HG02571 (cell line): ENCODE results near the gene CAMK4.
A peak's percentile ranks its signal among the peaks of the same experiment; 100 is the strongest.

ENCODE experiments used
- ATAC-seq: cut with Tn5 transposase; IDR thresholded peaks from one replicate; pipeline ENCODE4 v1.9.1; 2021; ENCODE audit warnings: mild to moderate bottlenecking, moderate library complexity; ENCODE audit not compliant: unreplicated experiment

The CAMK4 gene

GRCh38 chr5:111228520-111229220 lies 4.5 kb downstream of the CAMK4 start:
- no peak for ATAC-seq

GRCh38 chr5:111229221-111229835 lies 5.1 kb downstream of the CAMK4 start:
- no peak for ATAC-seq

GRCh38 chr5:111229871-111230810 lies 6.0 kb downstream of the CAMK4 start:
- ATAC-seq, result peak; percentile 36

GRCh38 chr5:111231119-111231518 lies 6.9 kb downstream of the CAMK4 start:
- no peak for ATAC-seq

GRCh38 chr5:111232311-111233051 lies 8.3 kb downstream of the CAMK4 start:
- no peak for ATAC-seq

- no peak for ATAC-seq
These were observed 8.8 kb downstream of the CAMK4 start for GRCh38 chr5:111233052-111233374.

- no peak for ATAC-seq
These were observed 9.9 kb downstream of the CAMK4 start for GRCh38 chr5:111234125-111234524.

- ATAC-seq, result no peak
These were observed 11.5 kb downstream of the CAMK4 start for GRCh38 chr5:111235635-111236034.

- ATAC-seq, result no peak
These were observed 12.2 kb downstream of the CAMK4 start for GRCh38 chr5:111236348-111236747.

GRCh38 chr5:111236995-111237394 lies 12.8 kb downstream of the CAMK4 start:
- ATAC-seq, result no peak

- no peak for ATAC-seq
These were observed 13.3 kb downstream of the CAMK4 start for GRCh38 chr5:111237470-111237869.

GRCh38 chr5:111238431-111239225 lies 14.4 kb downstream of the CAMK4 start:
- ATAC-seq, result no peak

GRCh38 chr5:111241696-111242095 lies 17.5 kb downstream of the CAMK4 start:
- no peak for ATAC-seq

GRCh38 chr5:111242606-111243005 lies 18.4 kb downstream of the CAMK4 start:
- ATAC-seq, result no peak

- no peak for ATAC-seq
These were observed 19.1 kb downstream of the CAMK4 start for GRCh38 chr5:111243318-111243717.

- no peak for ATAC-seq
These were observed 21.5 kb downstream of the CAMK4 start for GRCh38 chr5:111245654-111246053.

GRCh38 chr5:111246459-111246858 lies 22.3 kb downstream of the CAMK4 start:
- ATAC-seq, result no peak

- ATAC-seq, result no peak
These were observed 24.4 kb downstream of the CAMK4 start for GRCh38 chr5:111248571-111248970.

GRCh38 chr5:111251921-111252320 lies 27.7 kb downstream of the CAMK4 start:
- no peak for ATAC-seq
